HepG2 (cell line): ENCODE data around the gene HPS1. TPM values are rescaled to one million over a fixed set of nuclear protein-coding genes. Genes with fewer than 3 reads are reported as not detected.

Source experiments
- ATAC-seq: fragments of 200-7000 bp; cut with Tn5 transposase; 3 replicates; pipeline ENCODE4 v1.9.1; 2020; ENCODE audit warnings: mild to moderate bottlenecking, moderate library complexity
- BruUV-seq: library from RNA; stranded (reverse); fragments of 400-500 nt; replicated peaks from 2 replicates; lab custom pipeline; 2021; lab: Mats Ljungman, UMichigan
- CTCF ChIA-PET: fragments of 300-600 bp; formaldehyde crosslinking; extraction: SDS; loops from one replicate; lab custom pipeline; 2021; ENCODE audit warnings: low total read pairs, inconsistent platforms, low intra/inter-chr PET ratio; lab: Yijun Ruan, JAX
- POLR2A ChIA-PET: fragments of 350-600 bp; sonication (Branson Sonifier 250); formaldehyde crosslinking; loops from one replicate; lab custom pipeline; 2020; ENCODE audit warnings: antibody characterized with exemption, inconsistent platforms; lab: Yijun Ruan, JAX
- DNase-seq: peaks from one replicate; pipeline ENCODE4 v3.0.0-alpha.2; 2015; ENCODE audit warnings: low spot score
- FAIRE-seq: peaks from 3 replicates; lab custom pipeline; 2011; peaks lifted over from hg19 to GRCh38; lab: Jason Lieb, UNC
- H2AFZ ChIP-seq: one replicate; pipeline ENCODE4 v1.6.1; 2011; ENCODE audit warnings: low read length, inconsistent platforms
- H3K27ac ChIP-seq: fragments of 300-600 bp; 3 replicates; pipeline ENCODE4 v1.8.0; 2011; ENCODE audit warnings: mixed run types, mild to moderate bottlenecking, mixed read lengths, low read length, inconsistent platforms; ENCODE audit not compliant: insufficient read depth; ENCODE audit errors: extremely low read length
- H3K27me3 ChIP-seq, 2 experiments: fragments of 200-600 bp in 1 of 2; 2 replicates in 1 of 2; 3 replicates in 1 of 2; pipeline versions ENCODE4 v1.6.0 to v1.8.0; 2011; ENCODE audit warnings: low read length in 2 of 2, mild to moderate bottlenecking in 2 of 2, moderate library complexity in 2 of 2, inconsistent platforms in 1 of 2; ENCODE audit not compliant: insufficient read depth in 2 of 2, control insufficient read depth in 1 of 2
- H3K36me3 ChIP-seq, 2 experiments: fragments of 200-600 bp in 1 of 2; replicated peaks in 1 of 2; 2 replicates in 1 of 2; 3 replicates in 1 of 2; pipeline versions ENCODE4 v1.5.1 to v1.8.0; 2011; ENCODE audit warnings: low read length in 2 of 2, inconsistent platforms in 1 of 2; ENCODE audit not compliant: insufficient read depth in 2 of 2, control insufficient read depth in 1 of 2
- H3K4me1 ChIP-seq: 2 replicates; pipeline ENCODE4 v1.5.1; 2012; ENCODE audit warnings: low read length, inconsistent platforms; ENCODE audit not compliant: insufficient read depth
- H3K4me2 ChIP-seq: 2 replicates; pipeline ENCODE4 v1.6.0; 2011; ENCODE audit warnings: low read depth, low read length, inconsistent platforms
- H3K4me3 ChIP-seq, 3 experiments: fragments of 200-600 bp in 1 of 3; sonication (generic), shearing (Covaris generic) in 1 of 3; replicated peaks in 1 of 3; 2 replicates each; pipeline ENCODE4 v1.5.1; 2011 to 2016; ENCODE audit warnings: low read length in 3 of 3, inconsistent platforms in 2 of 3, low read depth in 2 of 3, mild to moderate bottlenecking in 2 of 3, control low read depth in 1 of 3, mixed read lengths in 1 of 3; ENCODE audit not compliant: insufficient read depth in 1 of 3
- H3K79me2 ChIP-seq: one replicate; pipeline ENCODE4 v1.6.1; 2011; ENCODE audit warnings: low read length, inconsistent platforms; ENCODE audit not compliant: insufficient read depth
- H3K9ac ChIP-seq: 2 replicates; pipeline ENCODE4 v1.6.0; 2011; ENCODE audit warnings: mild to moderate bottlenecking, low read depth, low read length, inconsistent platforms; ENCODE audit not compliant: insufficient read depth
- H3K9me3 ChIP-seq: 2 replicates; pipeline ENCODE4 v1.5.1; 2012; ENCODE audit warnings: mild to moderate bottlenecking, low read length
- H4K20me1 ChIP-seq: 2 replicates; pipeline ENCODE4 v1.6.0; 2011; ENCODE audit warnings: inconsistent platforms, mild to moderate bottlenecking, low read length, moderate library complexity; ENCODE audit not compliant: insufficient read depth
- DNMT3B ChIP-seq: conservative IDR thresholded peaks from 2 replicates; pipeline ENCODE4 v1.6.1; 2016; ENCODE audit warnings: missing biosample characterization, control low read depth
- HNRNPLL ChIP-seq: fragments of 200-400 bp; formaldehyde crosslinking; IDR thresholded peaks from 2 replicates; pipeline ENCODE4 v1.6.1; 2017; ENCODE audit warnings: mild to moderate bottlenecking, low read depth, low read length; ENCODE audit not compliant: poor library complexity, severe bottlenecking
- JUND ChIP-seq: sonication (generic); formaldehyde crosslinking; IDR thresholded peaks from 2 replicates; pipeline ENCODE4 v1.8.0; 2022; ENCODE audit warnings: mild to moderate bottlenecking, missing genetic modification reagents
- KLF11 ChIP-seq: IDR thresholded peaks from 2 replicates; pipeline ENCODE4 v1.6.1; 2016; ENCODE audit warnings: missing compliant biosample characterization
- NFE2 ChIP-seq: sonication (generic); formaldehyde crosslinking; IDR thresholded peaks from 2 replicates; pipeline ENCODE4 v1.4.0; 2020; ENCODE audit warnings: missing genetic modification reagents
- NFE2L2 ChIP-seq: fragments of 150-350 bp; IDR thresholded peaks from 2 replicates; pipeline ENCODE4 v1.6.1; 2014; ENCODE audit warnings: low read length
- TCF12 ChIP-seq, 2 experiments: fragments of 450-650 bp in 1 of 2; sonication (generic) in 1 of 2; formaldehyde crosslinking in 1 of 2; IDR thresholded peaks; 2 replicates each; pipeline versions ENCODE4 v1.6.1 to v1.8.0; 2017 to 2022; ENCODE audit warnings: antibody characterized with exemption in 1 of 2, mild to moderate bottlenecking in 1 of 2, missing genetic modification reagents in 1 of 2, moderate library complexity in 1 of 2
- ZNF205 ChIP-seq: IDR thresholded peaks from 2 replicates; pipeline ENCODE4 v1.6.1; 2018; ENCODE audit warnings: missing biosample characterization, missing genetic modification reagents
- ZNF737 ChIP-seq: sonication (generic); formaldehyde crosslinking; IDR thresholded peaks from 2 replicates; pipeline ENCODE4 v1.5.0; 2020; ENCODE audit warnings: missing genetic modification reagents, mild to moderate bottlenecking, borderline replicate concordance
- ZNF891 ChIP-seq: sonication (generic); formaldehyde crosslinking; IDR thresholded peaks from 2 replicates; pipeline ENCODE4 v1.5.0; 2020; ENCODE audit warnings: mild to moderate bottlenecking, missing genetic modification reagents
- WGBS: methylation state at CpG from one replicate; pipeline ENCODE4 v1.1.6; 2017; ENCODE audit warnings: low lambda C conversion rate; 5-methylcytosine and 5-hydroxymethylcytosine counted together
- in situ Hi-C: cut with HindIII; loops from 2 replicates; pipeline ENCODE4 v1.10.0; 2017; ENCODE audit warnings: low pct_unique_long_range_greater_than_20kb; ENCODE audit not compliant: extremely low pct_ligation_motif_present
- intact Hi-C: fragments of 100-400 bp; cut with micrococcal nuclease; formaldehyde crosslinking; loops from one replicate; pipeline ENCODE4 v1.10.0; 2022; ENCODE audit not compliant: unreplicated experiment
- polyA plus RNA-seq, 8 experiments: library from polyadenylated mRNA; depleted of rRNA in 3 of 8; stranded (reverse) in 7 of 8; unstranded in 1 of 8; fragments of >200 nt; fragmentation: Illumina TruSeq in 4 of 8; extraction: Trizol in 4 of 8; gene quantifications; 2 replicates each; pipeline versions ENCODE4 v1.2.1 to v1.2.3, GENCODE V29; 2011 to 2016; ENCODE audit warnings: low read depth in 4 of 8, missing spikeins in 1 of 8, mixed read lengths in 1 of 8; ENCODE audit not compliant: insufficient read depth in 1 of 8
- total RNA-seq, 5 experiments: library from RNA; depleted of rRNA; stranded (reverse); fragments of >200 nt; fragmentation: Illumina TruSeq; extraction: Trizol; gene quantifications; 2 replicates each; pipeline ENCODE4 v1.2.3, GENCODE V29; 2016; ENCODE audit warnings: low read depth in 1 of 5
- TF ChIP-seq, protein P1 (sequence below): sonication (generic); formaldehyde crosslinking; IDR thresholded peaks from 2 replicates; pipeline ENCODE4 v1.4.0; 2020; ENCODE audit warnings: missing genetic modification reagents
- TF ChIP-seq, protein P2 (sequence below): sonication (generic); formaldehyde crosslinking; IDR thresholded peaks from 2 replicates; pipeline ENCODE4 v1.4.0; 2020; ENCODE audit warnings: missing genetic modification reagents
- TF ChIP-seq, protein P3 (sequence below): sonication (generic); formaldehyde crosslinking; IDR thresholded peaks from 2 replicates; pipeline ENCODE4 v1.5.0; 2020; ENCODE audit warnings: missing genetic modification reagents

Gene HPS1
- total and polyA plus RNA-seq, 2 of the 13 experiments (the other 11 are each of a cell fraction or from before 2014, with no cell fraction given), result 24.6 to 25.8 TPM

DNA sequence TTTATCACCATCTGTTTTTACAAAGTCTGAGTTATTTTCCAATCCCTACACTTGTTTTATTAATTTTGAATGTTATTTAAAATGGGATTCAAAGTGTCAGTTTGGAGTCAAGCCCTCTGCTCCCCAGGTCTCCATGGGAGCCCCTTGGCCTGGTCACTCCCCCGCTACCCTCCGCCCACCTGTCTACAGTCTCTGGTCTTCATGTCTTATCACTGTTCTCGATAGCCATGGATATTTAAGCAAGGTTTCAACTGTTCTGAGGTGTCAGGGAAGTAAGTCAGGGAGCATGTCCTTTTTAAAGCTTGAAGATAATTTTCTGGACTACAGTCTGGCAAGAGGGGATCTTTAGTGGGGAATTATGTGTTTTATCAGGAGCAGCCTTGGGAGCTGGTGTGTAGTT lies 19.1 kb upstream of the HPS1 start (continued):
- TF ChIP-seq, protein P1, sequence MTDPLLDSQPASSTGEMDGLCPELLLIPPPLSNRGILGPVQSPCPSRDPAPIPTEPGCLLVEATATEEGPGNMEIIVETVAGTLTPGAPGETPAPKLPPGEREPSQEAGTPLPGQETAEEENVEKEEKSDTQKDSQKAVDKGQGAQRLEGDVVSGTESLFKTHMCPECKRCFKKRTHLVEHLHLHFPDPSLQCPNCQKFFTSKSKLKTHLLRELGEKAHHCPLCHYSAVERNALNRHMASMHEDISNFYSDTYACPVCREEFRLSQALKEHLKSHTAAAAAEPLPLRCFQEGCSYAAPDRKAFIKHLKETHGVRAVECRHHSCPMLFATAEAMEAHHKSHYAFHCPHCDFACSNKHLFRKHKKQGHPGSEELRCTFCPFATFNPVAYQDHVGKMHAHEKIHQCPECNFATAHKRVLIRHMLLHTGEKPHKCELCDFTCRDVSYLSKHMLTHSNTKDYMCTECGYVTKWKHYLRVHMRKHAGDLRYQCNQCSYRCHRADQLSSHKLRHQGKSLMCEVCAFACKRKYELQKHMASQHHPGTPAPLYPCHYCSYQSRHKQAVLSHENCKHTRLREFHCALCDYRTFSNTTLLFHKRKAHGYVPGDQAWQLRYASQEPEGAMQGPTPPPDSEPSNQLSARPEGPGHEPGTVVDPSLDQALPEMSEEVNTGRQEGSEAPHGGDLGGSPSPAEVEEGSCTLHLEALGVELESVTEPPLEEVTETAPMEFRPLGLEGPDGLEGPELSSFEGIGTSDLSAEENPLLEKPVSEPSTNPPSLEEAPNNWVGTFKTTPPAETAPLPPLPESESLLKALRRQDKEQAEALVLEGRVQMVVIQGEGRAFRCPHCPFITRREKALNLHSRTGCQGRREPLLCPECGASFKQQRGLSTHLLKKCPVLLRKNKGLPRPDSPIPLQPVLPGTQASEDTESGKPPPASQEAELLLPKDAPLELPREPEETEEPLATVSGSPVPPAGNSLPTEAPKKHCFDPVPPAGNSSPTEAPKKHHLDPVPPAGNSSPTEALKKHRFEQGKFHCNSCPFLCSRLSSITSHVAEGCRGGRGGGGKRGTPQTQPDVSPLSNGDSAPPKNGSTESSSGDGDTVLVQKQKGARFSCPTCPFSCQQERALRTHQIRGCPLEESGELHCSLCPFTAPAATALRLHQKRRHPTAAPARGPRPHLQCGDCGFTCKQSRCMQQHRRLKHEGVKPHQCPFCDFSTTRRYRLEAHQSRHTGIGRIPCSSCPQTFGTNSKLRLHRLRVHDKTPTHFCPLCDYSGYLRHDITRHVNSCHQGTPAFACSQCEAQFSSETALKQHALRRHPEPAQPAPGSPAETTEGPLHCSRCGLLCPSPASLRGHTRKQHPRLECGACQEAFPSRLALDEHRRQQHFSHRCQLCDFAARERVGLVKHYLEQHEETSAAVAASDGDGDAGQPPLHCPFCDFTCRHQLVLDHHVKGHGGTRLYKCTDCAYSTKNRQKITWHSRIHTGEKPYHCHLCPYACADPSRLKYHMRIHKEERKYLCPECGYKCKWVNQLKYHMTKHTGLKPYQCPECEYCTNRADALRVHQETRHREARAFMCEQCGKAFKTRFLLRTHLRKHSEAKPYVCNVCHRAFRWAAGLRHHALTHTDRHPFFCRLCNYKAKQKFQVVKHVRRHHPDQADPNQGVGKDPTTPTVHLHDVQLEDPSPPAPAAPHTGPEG, result no peak
- TF ChIP-seq, protein P2, sequence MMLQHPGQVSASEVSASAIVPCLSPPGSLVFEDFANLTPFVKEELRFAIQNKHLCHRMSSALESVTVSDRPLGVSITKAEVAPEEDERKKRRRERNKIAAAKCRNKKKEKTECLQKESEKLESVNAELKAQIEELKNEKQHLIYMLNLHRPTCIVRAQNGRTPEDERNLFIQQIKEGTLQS, result no peak
- TF ChIP-seq HNRNPLL, result no peak
- TF ChIP-seq DNMT3B, result no peak

DNA sequence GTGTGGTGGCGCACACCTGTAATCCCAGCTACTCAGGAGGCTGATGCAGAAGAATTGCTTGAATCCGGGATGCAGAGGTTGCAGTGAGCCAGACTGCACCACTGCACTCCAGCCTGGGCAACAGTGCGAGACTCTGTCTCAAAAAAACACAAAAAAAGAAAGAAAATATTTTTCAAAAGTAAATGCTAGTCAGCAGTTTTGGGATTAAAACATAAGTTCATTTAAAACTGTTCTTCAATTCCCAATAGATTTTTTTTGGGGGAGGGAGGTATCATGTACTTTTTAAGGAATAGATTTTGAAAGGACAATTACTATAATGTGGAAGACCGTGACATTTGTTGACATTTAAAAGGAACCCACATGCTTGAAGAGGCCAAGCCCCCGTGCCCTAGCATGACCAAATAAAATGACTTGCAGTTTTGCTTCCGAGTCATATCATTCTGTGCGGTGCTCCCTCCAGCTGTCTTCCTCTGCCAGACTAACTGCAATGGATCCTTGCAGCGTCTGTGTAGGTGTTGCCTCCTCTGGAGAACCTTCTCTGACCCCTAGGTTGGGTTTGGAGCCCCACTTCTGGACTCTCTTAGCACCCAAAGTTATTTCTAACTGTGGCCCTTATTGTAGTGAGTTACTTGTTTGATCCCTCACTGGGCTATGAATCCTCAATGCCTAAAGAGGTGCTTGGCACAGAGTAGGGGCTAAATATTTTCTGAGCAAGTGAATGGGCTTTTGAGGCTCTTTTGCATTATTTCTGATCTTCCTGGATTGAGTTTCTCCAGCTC lies 17.4 kb upstream of the HPS1 start:
- ChIA-PET CTCF (no interaction called here), POLR2A (no interaction called here)
- in situ Hi-C loops, result loop anchor here (25.0 kb wide), 1 partner anchor 573 kb away; no protein-coding TSS in a partner anchor
- Histone ChIP-seq H3K36me3 (no peaks in the 10 kb centered on the region), H3K79me2 (no peaks in the 10 kb centered on the region), H3K9ac (no peak overlapping the region), H3K27ac (no peak overlapping the region), H3K4me2 (no peak overlapping the region), H3K4me3 (no peak overlapping the region), H3K27me3 (peaks cover 1 to 13% of the 10 kb centered on the region in 2 experiments; a peak in 4 of 5 replicates), H2AFZ (no peak overlapping the region), H3K4me1 (peaks cover 14% of the 10 kb centered on the region; the same call in 1 of the 2 replicates), H3K9me3 (no peaks in the 10 kb centered on the region), H4K20me1 (no peaks in the 10 kb centered on the region)
- no TSS peak for BruUV-seq
- intact Hi-C loops, result loop anchor here (10.0 kb wide), 1 partner anchor 401 kb away; no protein-coding TSS in a partner anchor
- FAIRE-seq (no peak), ATAC-seq (no peak), DNase-seq (no peak)
- 22% methylated on average over 8 of the region's 8 CpGs for WGBS
- TF ChIP-seq KLF11 (CRISPR knock-in tag), result no peak
- no peak for TF ChIP-seq ZNF737 (CRISPR knock-in tag)
- TF ChIP-seq, protein P3, sequence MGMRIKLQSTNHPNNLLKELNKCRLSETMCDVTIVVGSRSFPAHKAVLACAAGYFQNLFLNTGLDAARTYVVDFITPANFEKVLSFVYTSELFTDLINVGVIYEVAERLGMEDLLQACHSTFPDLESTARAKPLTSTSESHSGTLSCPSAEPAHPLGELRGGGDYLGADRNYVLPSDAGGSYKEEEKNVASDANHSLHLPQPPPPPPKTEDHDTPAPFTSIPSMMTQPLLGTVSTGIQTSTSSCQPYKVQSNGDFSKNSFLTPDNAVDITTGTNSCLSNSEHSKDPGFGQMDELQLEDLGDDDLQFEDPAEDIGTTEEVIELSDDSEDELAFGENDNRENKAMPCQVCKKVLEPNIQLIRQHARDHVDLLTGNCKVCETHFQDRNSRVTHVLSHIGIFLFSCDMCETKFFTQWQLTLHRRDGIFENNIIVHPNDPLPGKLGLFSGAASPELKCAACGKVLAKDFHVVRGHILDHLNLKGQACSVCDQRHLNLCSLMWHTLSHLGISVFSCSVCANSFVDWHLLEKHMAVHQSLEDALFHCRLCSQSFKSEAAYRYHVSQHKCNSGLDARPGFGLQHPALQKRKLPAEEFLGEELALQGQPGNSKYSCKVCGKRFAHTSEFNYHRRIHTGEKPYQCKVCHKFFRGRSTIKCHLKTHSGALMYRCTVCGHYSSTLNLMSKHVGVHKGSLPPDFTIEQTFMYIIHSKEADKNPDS, result no peak
- no peak for TF ChIP-seq ZNF891 (CRISPR knock-in tag)
- TF ChIP-seq NFE2, result no peak
- TF ChIP-seq ZNF205, result no peak
- TF ChIP-seq NFE2L2, result peak; percentile 54
- TF ChIP-seq TCF12 (IDR thresholded peaks at IDR 0.05), result no peak
- TF ChIP-seq TCF12 (CRISPR knock-in tag; IDR thresholded peaks at IDR 0.05), result no peak
- no peak for TF ChIP-seq JUND (CRISPR knock-in tag)
